H9 (cell line): ENCODE measurements around the gene LMO1. TPM values are rescaled to one million over a fixed set of nuclear protein-coding genes. Genes with fewer than 3 reads are reported as not detected.
A peak's percentile ranks its signal among the peaks of the same experiment; 100 is the strongest.

Experiments used
- DNase-seq: peaks from one replicate; pipeline ENCODE4 v3.0.0-alpha.2; 2017
- H2AFZ ChIP-seq: one replicate; pipeline ENCODE4 v1.6.1; 2013; ENCODE audit warnings: mild to moderate bottlenecking, low read length, control low read depth, moderate library complexity
- H2AK5ac ChIP-seq: 2 replicates; pipeline ENCODE4 v1.6.1; 2013; ENCODE audit warnings: low read length, control low read depth, mixed read lengths; ENCODE audit not compliant: insufficient read length
- H2BK120ac ChIP-seq: one replicate; pipeline ENCODE4 v1.6.1; 2013; ENCODE audit warnings: low read depth, mild to moderate bottlenecking, low read length, control low read depth, inconsistent platforms; ENCODE audit not compliant: poor library complexity, severe bottlenecking
- H2BK12ac ChIP-seq: 2 replicates; pipeline ENCODE4 v1.6.1; 2013; ENCODE audit warnings: low read length, control low read depth, mixed read lengths, low read depth; ENCODE audit not compliant: insufficient read length
- H2BK15ac ChIP-seq: 2 replicates; pipeline ENCODE4 v1.6.1; 2013; ENCODE audit warnings: low read depth, low read length, control low read depth
- H2BK20ac ChIP-seq: one replicate; pipeline ENCODE4 v1.6.1; 2013; ENCODE audit warnings: low read depth, mild to moderate bottlenecking, low read length, control low read depth, inconsistent platforms; ENCODE audit not compliant: poor library complexity, severe bottlenecking
- H2BK5ac ChIP-seq: 2 replicates; pipeline ENCODE4 v1.6.1; 2013; ENCODE audit warnings: low read length, control low read depth, mixed read lengths; ENCODE audit not compliant: insufficient read length
- H3K14ac ChIP-seq: 2 replicates; pipeline ENCODE4 v1.6.1; 2013; ENCODE audit warnings: low read length, control low read depth; ENCODE audit not compliant: insufficient read depth
- H3K18ac ChIP-seq: 2 replicates; pipeline ENCODE4 v1.6.1; 2013; ENCODE audit warnings: low read depth, mild to moderate bottlenecking, mixed read lengths, low read length, control low read depth; ENCODE audit not compliant: insufficient read length
- H3K23ac ChIP-seq: 2 replicates; pipeline ENCODE4 v1.6.1; 2013; ENCODE audit warnings: low read length, control low read depth, mixed read lengths, low read depth; ENCODE audit not compliant: insufficient read length
- H3K23me2 ChIP-seq: 2 replicates; pipeline ENCODE4 v1.6.1; 2013; ENCODE audit warnings: low read depth, mild to moderate bottlenecking, mixed read lengths, low read length, control low read depth; ENCODE audit not compliant: insufficient read length, poor library complexity, severe bottlenecking
- H3K27ac ChIP-seq: 2 replicates; pipeline ENCODE4 v1.5.1; 2013; ENCODE audit warnings: low read length, control low read depth, mixed read lengths, low read depth; ENCODE audit not compliant: insufficient read length
- H3K27me3 ChIP-seq: 2 replicates; pipeline ENCODE4 v1.6.1; 2013; ENCODE audit warnings: low read length, control low read depth, inconsistent platforms; ENCODE audit not compliant: insufficient read depth
- H3K4ac ChIP-seq: 2 replicates; pipeline ENCODE4 v1.6.1; 2013; ENCODE audit warnings: low read depth, mild to moderate bottlenecking, control low read depth, inconsistent platforms, low read length, moderate library complexity
- H3K4me1 ChIP-seq: 2 replicates; pipeline ENCODE4 v1.6.1; 2013; ENCODE audit warnings: low read length, control low read depth, inconsistent platforms; ENCODE audit not compliant: insufficient read depth
- H3K4me2 ChIP-seq: 2 replicates; pipeline ENCODE4 v1.6.1; 2013; ENCODE audit warnings: low read length, control low read depth, mixed read lengths; ENCODE audit not compliant: insufficient read length, insufficient read depth
- H3K56ac ChIP-seq: 2 replicates; pipeline ENCODE4 v1.6.1; 2013; ENCODE audit warnings: low read depth, mild to moderate bottlenecking, mixed read lengths, low read length, control low read depth; ENCODE audit not compliant: insufficient read length
- H3K79me1 ChIP-seq: 2 replicates; pipeline ENCODE4 v1.6.1; 2013; ENCODE audit warnings: low read depth, mild to moderate bottlenecking, moderate library complexity, low read length, control low read depth, inconsistent platforms; ENCODE audit not compliant: insufficient read depth, poor library complexity, severe bottlenecking
- H3K79me2 ChIP-seq: 2 replicates; pipeline ENCODE4 v1.6.1; 2013; ENCODE audit warnings: low read length, control low read depth, inconsistent platforms; ENCODE audit not compliant: insufficient read depth
- H3K9ac ChIP-seq: 2 replicates; pipeline ENCODE4 v1.6.1; 2013; ENCODE audit warnings: low read length, control low read depth, mixed read lengths; ENCODE audit not compliant: insufficient read length; ENCODE audit errors: extremely low read depth
- H3K9me3 ChIP-seq: one replicate; pipeline ENCODE4 v1.6.1; 2013; ENCODE audit warnings: low read depth, low read length, inconsistent platforms; ENCODE audit not compliant: control insufficient read depth
- H3T11ph ChIP-seq: one replicate; pipeline ENCODE4 v1.6.1; 2013; ENCODE audit warnings: mild to moderate bottlenecking, low read length, control low read depth, inconsistent platforms
- H4K20me1 ChIP-seq: one replicate; pipeline ENCODE4 v1.6.1; 2013; ENCODE audit not compliant: control insufficient read depth, insufficient read length, insufficient read depth
- H4K5ac ChIP-seq: 2 replicates; pipeline ENCODE4 v1.6.1; 2013; ENCODE audit warnings: low read depth, mild to moderate bottlenecking, mixed read lengths, low read length, control low read depth; ENCODE audit not compliant: insufficient read length
- H4K8ac ChIP-seq: replicated peaks from 2 replicates; pipeline ENCODE4 v1.6.1; 2013; ENCODE audit warnings: low read length, control low read depth, mixed read lengths, low read depth; ENCODE audit not compliant: insufficient read length
- H4K91ac ChIP-seq: 2 replicates; pipeline ENCODE4 v1.6.1; 2013; ENCODE audit warnings: low read depth, mild to moderate bottlenecking, moderate library complexity, mixed read lengths, low read length, control low read depth; ENCODE audit not compliant: insufficient read length
- H3K27ac Mint-ChIP-seq, 3 experiments: 2 replicates in 2 of 3; 3 replicates in 1 of 3; pipeline ENCODE4 v1.8.0; 2020 to 2021; ENCODE audit warnings: mixed read lengths in 3 of 3, mild to moderate bottlenecking in 1 of 3, moderate library complexity in 1 of 3
- H3K27me3 Mint-ChIP-seq: 2 replicates; pipeline ENCODE4 v1.8.0; 2021; ENCODE audit warnings: low read depth, mild to moderate bottlenecking, moderate library complexity, mixed read lengths
- H3K36me3 Mint-ChIP-seq, 3 experiments: 2 replicates in 2 of 3; 3 replicates in 1 of 3; pipeline ENCODE4 v1.8.0; 2020 to 2021; ENCODE audit warnings: low read depth in 3 of 3, mixed read lengths in 3 of 3; ENCODE audit not compliant: insufficient read depth in 1 of 3
- H3K4me1 Mint-ChIP-seq, 2 experiments: 2 replicates each; pipeline ENCODE4 v1.8.0; 2020; ENCODE audit warnings: mixed read lengths in 2 of 2
- H3K4me3 Mint-ChIP-seq, 2 experiments: 2 replicates in 1 of 2; 3 replicates in 1 of 2; pipeline ENCODE4 v1.8.0; 2020 to 2021; ENCODE audit warnings: mild to moderate bottlenecking in 2 of 2, mixed read lengths in 2 of 2, moderate library complexity in 1 of 2
- H3K9me3 Mint-ChIP-seq, 2 experiments: 2 replicates in 1 of 2; 3 replicates in 1 of 2; pipeline ENCODE4 v1.8.0; 2020; ENCODE audit warnings: mild to moderate bottlenecking in 2 of 2, mixed read lengths in 2 of 2, moderate library complexity in 1 of 2
- whole genome bisulfite sequencing: extraction: QIAGEN DNeasy Blood & Tissue Kit; methylation state at CpG from one replicate; pipeline ENCODE4 v1.1.7; 2013; ENCODE audit warnings: missing lambda C conversion rate, low lambda C conversion rate, mixed read lengths; ENCODE audit not compliant: insufficient read length; ENCODE audit errors: extremely low coverage; 5-methylcytosine and 5-hydroxymethylcytosine counted together
- total RNA-seq: library from RNA; stranded (reverse); gene quantifications from 2 replicates; pipeline ENCODE4 v1.2.1, GENCODE V29; 2021
- TF ChIP-seq, protein P1 (sequence below): fragments of 200-600 bp; sonication (generic); conservative IDR thresholded peaks from 3 replicates; pipeline ENCODE4 v1.8.0; 2021; ENCODE audit warnings: antibody characterized with exemption, mild to moderate bottlenecking

LMO1 gene
- total RNA-seq, 1 experiment from 2014 or later, result 0.50 TPM

DNA sequence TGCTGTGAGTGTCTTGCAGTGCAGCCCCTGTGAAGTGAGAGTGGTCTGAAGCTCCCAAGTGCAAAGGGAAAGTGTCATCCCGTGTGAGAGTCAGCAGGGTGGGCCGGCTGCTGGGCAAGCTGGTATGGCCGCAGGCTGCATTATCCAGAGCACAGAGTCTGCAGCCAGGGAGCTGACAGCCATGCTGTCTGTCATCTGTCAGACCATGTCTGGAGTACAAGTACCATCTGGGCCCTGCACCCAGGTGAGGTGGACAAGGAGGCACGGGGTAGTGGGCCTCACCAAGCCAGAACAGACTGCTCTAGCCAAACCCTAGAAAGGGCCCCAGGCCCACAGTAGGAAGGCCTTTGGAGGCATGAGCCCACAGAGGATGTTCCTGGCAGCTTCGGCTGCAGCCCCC is 20.2 kb downstream of the LMO1 start:
- Histone ChIP-seq H3K27me3 (no peaks in the 10 kb centered on the region; the same call in 1 of the 2 replicates), H2AK5ac (no peak overlapping the region), H3T11ph (no peak overlapping the region), H3K4ac (no peak overlapping the region), H2BK20ac (no peak overlapping the region), H2BK15ac (no peak overlapping the region), H3K18ac (no peak overlapping the region), H3K79me2 (no peaks in the 10 kb centered on the region), H4K8ac (no peak overlapping the region), H4K91ac (no peak overlapping the region), H4K20me1 (no peaks in the 10 kb centered on the region), H3K79me1 (no peaks in the 10 kb centered on the region), H3K23ac (no peak overlapping the region), H3K4me2 (no peak overlapping the region), H2BK12ac (no peak overlapping the region), H3K4me1 (peaks cover 3% of the 10 kb centered on the region; the same call in 1 of the 2 replicates), H3K23me2 (no peaks in the 10 kb centered on the region), H3K56ac (no peak overlapping the region), H2BK120ac (no peak overlapping the region), H3K27ac (no peak overlapping the region), H3K14ac (no peak overlapping the region), H2AFZ (no peak overlapping the region), H2BK5ac (no peak overlapping the region), H4K5ac (no peak overlapping the region), H3K9ac (no peak overlapping the region), H3K9me3 (no peaks in the 10 kb centered on the region)
- Mint-ChIP-seq H3K4me1 (peaks cover 39 to 44% of the 10 kb centered on the region in 2 experiments), H3K4me3 (peak overlapping the region in 1 of 2 experiments; percentile 18; a peak in 1 of 5 replicates), H3K9me3 (peaks cover 6 to 9% of the 10 kb centered on the region in 2 experiments; a peak in 4 of 5 replicates), H3K36me3 (peaks cover 0 to 13% (median 3%) of the 10 kb centered on the region in 3 experiments; a peak in 3 of 7 replicates), H3K27ac (peak overlapping the region in 1 of 3 experiments; percentile 54; a peak in 1 of 7 replicates), H3K27me3 (peaks cover 14% of the 10 kb centered on the region)
- no peak for DNase-seq
- no CpG with 5 or more reads among the region's 5 CpGs for WGBS
- TF ChIP-seq, protein P1, sequence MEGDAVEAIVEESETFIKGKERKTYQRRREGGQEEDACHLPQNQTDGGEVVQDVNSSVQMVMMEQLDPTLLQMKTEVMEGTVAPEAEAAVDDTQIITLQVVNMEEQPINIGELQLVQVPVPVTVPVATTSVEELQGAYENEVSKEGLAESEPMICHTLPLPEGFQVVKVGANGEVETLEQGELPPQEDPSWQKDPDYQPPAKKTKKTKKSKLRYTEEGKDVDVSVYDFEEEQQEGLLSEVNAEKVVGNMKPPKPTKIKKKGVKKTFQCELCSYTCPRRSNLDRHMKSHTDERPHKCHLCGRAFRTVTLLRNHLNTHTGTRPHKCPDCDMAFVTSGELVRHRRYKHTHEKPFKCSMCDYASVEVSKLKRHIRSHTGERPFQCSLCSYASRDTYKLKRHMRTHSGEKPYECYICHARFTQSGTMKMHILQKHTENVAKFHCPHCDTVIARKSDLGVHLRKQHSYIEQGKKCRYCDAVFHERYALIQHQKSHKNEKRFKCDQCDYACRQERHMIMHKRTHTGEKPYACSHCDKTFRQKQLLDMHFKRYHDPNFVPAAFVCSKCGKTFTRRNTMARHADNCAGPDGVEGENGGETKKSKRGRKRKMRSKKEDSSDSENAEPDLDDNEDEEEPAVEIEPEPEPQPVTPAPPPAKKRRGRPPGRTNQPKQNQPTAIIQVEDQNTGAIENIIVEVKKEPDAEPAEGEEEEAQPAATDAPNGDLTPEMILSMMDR, result no peak
